ENCODE results near the gene FASTKD1.

Gene FASTKD1

DNA sequence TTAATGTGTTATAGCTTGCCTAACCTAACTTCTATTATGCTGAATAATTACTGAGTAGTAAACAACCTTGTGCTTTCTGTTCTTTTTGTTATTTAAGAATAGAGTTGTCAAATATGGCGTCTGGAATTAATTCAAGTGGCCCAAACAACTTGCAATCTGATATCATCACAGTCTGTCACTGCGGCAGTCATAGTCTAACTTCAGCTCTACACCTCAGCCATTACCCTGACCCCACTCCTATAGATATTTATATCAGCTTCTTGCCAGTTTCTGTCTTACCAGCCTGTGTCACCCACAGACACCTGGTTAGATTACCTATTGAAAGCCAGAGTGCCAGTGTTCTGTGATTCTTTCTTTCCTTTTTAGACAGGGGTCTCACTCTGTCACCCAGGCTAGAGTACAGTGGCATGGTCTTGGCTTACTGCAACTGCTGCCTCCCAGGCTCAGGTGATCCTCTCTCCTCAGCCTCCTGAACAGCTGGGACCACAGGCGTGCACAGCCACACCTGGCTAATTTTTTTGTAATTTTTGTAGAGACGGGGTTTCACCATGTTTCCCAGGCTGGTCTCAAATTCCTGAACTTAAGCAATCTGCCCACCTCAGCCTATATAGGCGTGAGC is 78.2 kb downstream of the FASTKD1 start:
- Histone ChIP-seq H3K27ac (ENCODE audit: low read length) (no peak overlapping the region), H3K9ac (ENCODE audit: low read length) (no peak overlapping the region), H3K4me1 (ENCODE audit: control insufficient read depth, low read depth, low read length) (no peaks in the 10 kb centered on the region), H3K27me3 (ENCODE audit: control insufficient read depth, insufficient read depth, low read length) (no peaks in the 10 kb centered on the region), H3K4me3 (ENCODE audit: low read length) (no peak overlapping the region), H3K9me3 (ENCODE audit: control insufficient read depth, low read depth, low read length) (no peaks in the 10 kb centered on the region), H3K36me3 (ENCODE audit: control insufficient read depth, low read depth, low read length) (no peaks in the 10 kb centered on the region)

DNA sequence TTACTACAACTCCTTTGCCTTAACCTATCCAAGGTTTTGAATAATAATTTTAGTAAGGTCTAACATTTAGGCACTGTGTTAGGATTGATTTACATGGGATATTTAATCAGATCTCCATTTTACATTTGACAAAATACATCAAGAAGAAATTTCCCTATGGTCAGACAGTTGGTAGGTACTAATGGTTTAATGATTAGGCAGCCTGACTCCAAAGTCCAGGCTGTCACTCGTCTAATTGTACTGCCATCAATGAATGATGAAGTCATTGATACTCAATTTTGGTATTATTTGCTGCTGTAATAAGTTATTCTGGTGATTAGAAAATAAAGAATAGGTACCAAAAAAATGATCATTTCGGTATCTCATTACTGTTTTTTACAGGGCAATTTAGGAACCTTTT is 80.3 kb downstream of the FASTKD1 start:
- no peaks in the 10 kb centered on the region for H3K4me1 ChIP-seq (ENCODE audit: control insufficient read depth, low read depth, low read length)
- no peaks in the 10 kb centered on the region for H3K27me3 ChIP-seq (ENCODE audit: control insufficient read depth, insufficient read depth, low read length)
- H3K27ac ChIP-seq (ENCODE audit: low read length), result no peak overlapping the region
- no peaks in the 10 kb centered on the region for H3K36me3 ChIP-seq (ENCODE audit: control insufficient read depth, low read depth, low read length)
- H3K9ac ChIP-seq (ENCODE audit: low read length), result no peak overlapping the region
- H3K4me3 ChIP-seq (ENCODE audit: low read length), result no peak overlapping the region
- H3K9me3 ChIP-seq (ENCODE audit: control insufficient read depth, low read depth, low read length), result no peaks in the 10 kb centered on the region

DNA sequence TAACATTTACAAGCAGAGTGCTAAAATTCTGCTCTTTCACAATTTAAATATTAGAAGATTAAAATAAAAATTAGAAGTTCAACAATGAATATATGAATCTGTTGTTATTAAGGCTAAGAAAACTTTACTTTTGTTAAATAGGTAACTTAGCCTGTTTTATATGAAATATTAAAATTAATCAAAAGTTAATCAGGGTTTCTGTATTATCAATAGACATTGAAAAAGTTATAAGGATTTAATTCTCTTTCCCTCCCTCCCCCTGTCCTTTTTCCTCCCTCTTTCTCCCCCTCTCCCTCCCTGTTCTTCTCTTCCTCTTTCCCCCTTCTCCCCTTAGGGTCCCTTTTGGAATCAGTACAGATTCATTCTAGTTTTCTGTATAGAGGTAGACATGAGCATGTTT is 82.3 kb downstream of the FASTKD1 start:
- Histone ChIP-seq H3K36me3 (ENCODE audit: control insufficient read depth, low read depth, low read length) (no peaks in the 10 kb centered on the region), H3K9ac (ENCODE audit: low read length) (no peak overlapping the region), H3K4me3 (ENCODE audit: low read length) (no peak overlapping the region), H3K9me3 (ENCODE audit: control insufficient read depth, low read depth, low read length) (no peaks in the 10 kb centered on the region), H3K27ac (ENCODE audit: low read length) (no peak overlapping the region), H3K4me1 (ENCODE audit: control insufficient read depth, low read depth, low read length) (no peaks in the 10 kb centered on the region), H3K27me3 (ENCODE audit: control insufficient read depth, insufficient read depth, low read length) (no peaks in the 10 kb centered on the region)

DNA sequence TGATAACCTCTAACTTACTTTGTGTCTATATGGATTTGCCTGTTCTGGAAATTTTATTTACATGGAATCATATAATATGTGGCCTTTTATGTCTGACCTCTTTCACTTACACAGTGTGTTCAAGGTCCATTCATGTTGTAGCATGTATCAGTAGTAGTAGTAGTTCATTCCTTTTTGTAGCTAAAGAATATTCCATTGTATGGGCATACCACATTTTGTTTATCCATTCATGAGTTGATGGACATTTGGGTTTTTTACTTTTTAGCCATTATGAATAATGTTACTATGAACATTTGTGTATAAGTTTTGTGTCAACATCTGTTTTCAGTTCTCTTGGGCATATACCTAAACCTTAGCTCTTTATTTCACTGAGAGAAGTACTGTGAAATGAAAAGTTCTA is 82.8 kb downstream of the FASTKD1 start:
- Histone ChIP-seq H3K36me3 (ENCODE audit: control insufficient read depth, low read depth, low read length) (no peaks in the 10 kb centered on the region), H3K9me3 (ENCODE audit: control insufficient read depth, low read depth, low read length) (no peaks in the 10 kb centered on the region), H3K9ac (ENCODE audit: low read length) (no peak overlapping the region), H3K4me3 (ENCODE audit: low read length) (no peak overlapping the region), H3K27me3 (ENCODE audit: control insufficient read depth, insufficient read depth, low read length) (no peaks in the 10 kb centered on the region), H3K27ac (ENCODE audit: low read length) (no peak overlapping the region), H3K4me1 (ENCODE audit: control insufficient read depth, low read depth, low read length) (no peaks in the 10 kb centered on the region)

DNA sequence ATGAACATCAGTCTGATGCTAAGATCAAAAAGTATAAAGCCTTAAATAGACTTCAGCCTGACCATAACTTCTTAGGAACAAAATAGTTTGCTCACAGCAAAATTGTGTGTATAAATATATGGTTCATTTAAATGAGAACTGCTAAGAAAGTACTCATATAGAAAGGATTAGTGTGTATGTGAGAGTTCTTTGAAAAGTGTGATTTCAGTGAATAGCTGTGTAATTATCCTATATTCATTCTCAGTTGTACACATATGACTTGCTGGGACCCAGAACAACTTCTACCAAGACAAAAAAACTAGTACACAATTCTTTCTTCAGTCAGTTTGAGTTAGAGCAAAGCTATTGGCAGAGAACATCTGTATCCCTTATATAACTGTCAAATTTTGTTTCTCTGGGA is 87.2 kb downstream of the FASTKD1 start:
- no peak overlapping the region for H3K4me3 ChIP-seq (ENCODE audit: low read length)
- H3K27ac ChIP-seq (ENCODE audit: low read length), result no peak overlapping the region
- H3K4me1 ChIP-seq (ENCODE audit: control insufficient read depth, low read depth, low read length), result no peaks in the 10 kb centered on the region
- no peak overlapping the region for H3K9ac ChIP-seq (ENCODE audit: low read length)
- H3K36me3 ChIP-seq (ENCODE audit: control insufficient read depth, low read depth, low read length), result no peaks in the 10 kb centered on the region
- peaks cover 5% of the 10 kb centered on the region for H3K27me3 ChIP-seq (ENCODE audit: control insufficient read depth, insufficient read depth, low read length)
- no peaks in the 10 kb centered on the region for H3K9me3 ChIP-seq (ENCODE audit: control insufficient read depth, low read depth, low read length)

GRCh38 chr2:169485650-169486138 is 88.0 kb downstream of the FASTKD1 start:
- Histone ChIP-seq H3K4me3 (ENCODE audit: low read length) (no peak overlapping the region), H3K36me3 (ENCODE audit: control insufficient read depth, low read depth, low read length) (no peaks in the 10 kb centered on the region), H3K9me3 (ENCODE audit: control insufficient read depth, low read depth, low read length) (no peaks in the 10 kb centered on the region), H3K27me3 (ENCODE audit: control insufficient read depth, insufficient read depth, low read length) (peaks cover 13% of the 10 kb centered on the region), H3K9ac (ENCODE audit: low read length) (no peak overlapping the region), H3K4me1 (ENCODE audit: control insufficient read depth, low read depth, low read length) (no peaks in the 10 kb centered on the region), H3K27ac (ENCODE audit: low read length) (no peak overlapping the region)

- Histone ChIP-seq H3K9ac (ENCODE audit: low read length) (no peak overlapping the region), H3K9me3 (ENCODE audit: control insufficient read depth, low read depth, low read length) (no peaks in the 10 kb centered on the region), H3K27ac (ENCODE audit: low read length) (no peak overlapping the region), H3K4me1 (ENCODE audit: control insufficient read depth, low read depth, low read length) (no peaks in the 10 kb centered on the region), H3K4me3 (ENCODE audit: low read length) (peak overlapping the region; percentile 64), H3K36me3 (ENCODE audit: control insufficient read depth, low read depth, low read length) (no peaks in the 10 kb centered on the region), H3K27me3 (ENCODE audit: control insufficient read depth, insufficient read depth, low read length) (peaks cover 40% of the 10 kb centered on the region)
These were observed 93.6 kb downstream of the FASTKD1 start for GRCh38 chr2:169480079-169480465.

Data from iPS-18a (cell line).